PC-3 (cell line): ENCODE data around the gene GAS7.

ENCODE experiments used
- EZH2 ChIP-seq: fragments of 300-600 bp; sonication (generic); IDR thresholded peaks from one replicate; pipeline ENCODE4 v1.6.1; 2017; ENCODE audit warnings: antibody characterized with exemption, mild to moderate bottlenecking, low read length; ENCODE audit not compliant: unreplicated experiment
- TF ChIP-seq, protein P1 (sequence below): fragments of 300-600 bp; sonication (generic); conservative IDR thresholded peaks from 2 replicates; pipeline ENCODE4 v1.5.1; 2017; ENCODE audit warnings: antibody characterized with exemption, low read depth, mild to moderate bottlenecking, low read length

DNA sequence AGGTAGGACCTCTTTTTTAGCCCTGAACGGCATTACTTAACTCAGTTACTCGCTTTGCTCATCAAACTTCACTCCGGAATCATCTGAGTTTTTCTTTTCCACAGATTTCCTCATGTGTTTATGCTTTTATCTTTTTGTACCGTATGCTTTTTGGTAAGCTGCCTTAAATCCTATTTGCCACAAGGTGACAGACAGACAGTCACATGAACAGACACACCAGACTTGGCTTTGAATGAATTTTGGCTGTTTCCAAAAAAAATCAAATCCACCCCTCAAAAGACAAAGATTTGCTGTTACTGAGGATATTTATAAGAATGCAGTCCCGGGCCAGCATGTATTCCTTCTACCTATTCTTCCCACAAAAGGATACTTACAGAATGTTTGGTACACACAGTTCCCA is 10.9 kb downstream of the GAS7 start:
- TF ChIP-seq, protein P1, sequence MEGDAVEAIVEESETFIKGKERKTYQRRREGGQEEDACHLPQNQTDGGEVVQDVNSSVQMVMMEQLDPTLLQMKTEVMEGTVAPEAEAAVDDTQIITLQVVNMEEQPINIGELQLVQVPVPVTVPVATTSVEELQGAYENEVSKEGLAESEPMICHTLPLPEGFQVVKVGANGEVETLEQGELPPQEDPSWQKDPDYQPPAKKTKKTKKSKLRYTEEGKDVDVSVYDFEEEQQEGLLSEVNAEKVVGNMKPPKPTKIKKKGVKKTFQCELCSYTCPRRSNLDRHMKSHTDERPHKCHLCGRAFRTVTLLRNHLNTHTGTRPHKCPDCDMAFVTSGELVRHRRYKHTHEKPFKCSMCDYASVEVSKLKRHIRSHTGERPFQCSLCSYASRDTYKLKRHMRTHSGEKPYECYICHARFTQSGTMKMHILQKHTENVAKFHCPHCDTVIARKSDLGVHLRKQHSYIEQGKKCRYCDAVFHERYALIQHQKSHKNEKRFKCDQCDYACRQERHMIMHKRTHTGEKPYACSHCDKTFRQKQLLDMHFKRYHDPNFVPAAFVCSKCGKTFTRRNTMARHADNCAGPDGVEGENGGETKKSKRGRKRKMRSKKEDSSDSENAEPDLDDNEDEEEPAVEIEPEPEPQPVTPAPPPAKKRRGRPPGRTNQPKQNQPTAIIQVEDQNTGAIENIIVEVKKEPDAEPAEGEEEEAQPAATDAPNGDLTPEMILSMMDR = no peak
- no peak for TF ChIP-seq EZH2
